Camera-type eye (tissue), 1 donor: ENCODE results near the gene ARMH3. TPM values are rescaled to one million over a fixed set of nuclear protein-coding genes. Genes with fewer than 3 reads are reported as not detected.

Source experiments
- total RNA-seq: library from RNA; depleted of rRNA; stranded (reverse); fragments of >200 nt; gene quantifications from one replicate; pipeline ENCODE4 v1.2.3, GENCODE V29; 2014

ARMH3 gene, protein sequence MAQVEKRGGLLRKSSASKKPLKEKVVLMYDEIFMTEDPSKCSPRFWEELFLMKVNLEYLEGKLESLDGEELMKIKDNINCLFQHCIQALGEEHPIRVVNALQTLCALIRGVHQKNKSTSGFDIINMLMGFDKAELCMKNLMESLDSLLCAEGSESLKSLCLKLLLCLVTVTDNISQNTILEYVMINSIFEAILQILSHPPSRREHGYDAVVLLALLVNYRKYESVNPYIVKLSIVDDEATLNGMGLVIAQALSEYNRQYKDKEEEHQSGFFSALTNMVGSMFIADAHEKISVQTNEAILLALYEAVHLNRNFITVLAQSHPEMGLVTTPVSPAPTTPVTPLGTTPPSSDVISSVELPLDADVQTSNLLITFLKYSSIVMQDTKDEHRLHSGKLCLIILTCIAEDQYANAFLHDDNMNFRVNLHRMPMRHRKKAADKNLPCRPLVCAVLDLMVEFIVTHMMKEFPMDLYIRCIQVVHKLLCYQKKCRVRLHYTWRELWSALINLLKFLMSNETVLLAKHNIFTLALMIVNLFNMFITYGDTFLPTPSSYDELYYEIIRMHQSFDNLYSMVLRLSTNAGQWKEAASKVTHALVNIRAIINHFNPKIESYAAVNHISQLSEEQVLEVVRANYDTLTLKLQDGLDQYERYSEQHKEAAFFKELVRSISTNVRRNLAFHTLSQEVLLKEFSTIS
- total RNA-seq: 25.2 TPM

DNA sequence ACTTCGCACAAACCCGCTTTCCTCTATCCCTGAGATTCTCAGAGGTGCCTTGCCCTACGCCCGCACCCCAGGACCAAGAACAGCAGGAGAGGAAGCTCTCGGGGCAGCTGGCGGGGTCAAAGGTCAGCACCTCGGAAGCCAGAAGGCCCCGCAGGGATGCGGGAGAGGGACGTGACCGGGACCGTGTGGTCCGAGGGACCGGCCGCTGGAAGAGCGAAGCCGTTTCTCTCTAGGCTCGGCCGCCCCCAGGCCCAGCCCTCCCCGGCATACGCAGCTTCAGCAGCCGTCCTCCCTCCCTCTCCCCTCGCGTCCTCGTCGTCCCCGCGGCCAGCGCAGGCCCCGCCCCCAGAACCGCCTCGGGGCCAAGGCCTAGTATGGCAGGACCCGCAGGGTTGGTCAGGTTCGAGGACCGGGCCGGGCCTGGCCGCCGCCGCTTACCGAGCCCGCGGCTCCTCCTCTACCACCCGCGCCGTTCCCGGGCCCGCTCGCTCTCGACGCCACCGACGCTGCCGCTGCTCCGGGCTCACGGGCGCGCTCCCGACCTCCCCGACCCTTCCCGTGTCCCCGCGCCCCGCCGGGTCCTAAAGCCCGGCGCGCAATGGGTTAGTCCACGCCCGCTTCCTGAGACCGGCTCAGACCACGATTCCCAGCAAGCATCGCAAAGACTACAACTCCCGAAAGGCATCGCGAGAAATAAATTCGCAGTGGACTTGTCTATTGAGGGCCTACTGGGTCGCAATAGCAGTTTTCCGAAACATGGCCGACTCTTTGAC, at the start of gene ARMH3:
ARMH3 (minus strand) TSS at position 527 of the 773 bp plus-strand sequence. CDS start 16,059 bp downstream, outside the sequence.

DNA sequence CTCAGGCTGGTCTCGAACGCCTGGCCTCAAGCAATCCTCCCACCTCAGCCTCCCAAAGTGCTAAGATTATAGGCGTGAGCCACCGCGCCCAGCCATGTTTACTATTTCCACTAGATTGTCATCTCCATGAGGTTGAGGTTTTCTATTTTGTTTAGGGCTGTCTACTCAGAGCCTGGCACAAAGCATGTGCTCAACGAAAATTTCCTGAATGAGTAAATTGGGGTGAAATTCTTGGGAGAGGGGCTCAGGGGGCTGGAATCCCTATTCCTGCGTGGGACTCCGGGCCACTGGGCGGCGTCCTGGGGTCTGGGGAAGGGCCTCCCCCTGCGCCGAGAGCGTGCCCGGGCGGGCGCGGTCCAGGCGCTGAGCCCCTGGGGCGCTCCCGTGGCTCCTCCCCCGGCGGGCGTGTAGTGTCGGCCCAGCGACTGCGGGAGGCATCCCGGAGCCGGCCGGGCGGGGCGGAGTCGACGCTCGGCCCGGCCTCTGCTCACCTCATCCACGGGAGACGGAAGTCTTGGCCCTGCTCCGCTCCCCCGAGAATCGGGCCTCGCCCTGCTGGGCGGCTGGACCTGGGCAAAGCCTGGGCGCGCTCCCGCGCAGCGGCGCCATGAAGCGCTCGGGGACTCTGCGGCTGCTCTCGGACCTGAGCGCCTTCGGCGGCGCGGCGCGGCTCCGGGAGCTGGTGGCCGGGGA, 9.0 kb upstream of the ARMH3 start, which contains the start of gene HPS6:
HPS6 (plus strand) TSS at position 482 of the 693 bp plus-strand sequence; CDS start at position 608, 126 bp downstream.

DNA sequence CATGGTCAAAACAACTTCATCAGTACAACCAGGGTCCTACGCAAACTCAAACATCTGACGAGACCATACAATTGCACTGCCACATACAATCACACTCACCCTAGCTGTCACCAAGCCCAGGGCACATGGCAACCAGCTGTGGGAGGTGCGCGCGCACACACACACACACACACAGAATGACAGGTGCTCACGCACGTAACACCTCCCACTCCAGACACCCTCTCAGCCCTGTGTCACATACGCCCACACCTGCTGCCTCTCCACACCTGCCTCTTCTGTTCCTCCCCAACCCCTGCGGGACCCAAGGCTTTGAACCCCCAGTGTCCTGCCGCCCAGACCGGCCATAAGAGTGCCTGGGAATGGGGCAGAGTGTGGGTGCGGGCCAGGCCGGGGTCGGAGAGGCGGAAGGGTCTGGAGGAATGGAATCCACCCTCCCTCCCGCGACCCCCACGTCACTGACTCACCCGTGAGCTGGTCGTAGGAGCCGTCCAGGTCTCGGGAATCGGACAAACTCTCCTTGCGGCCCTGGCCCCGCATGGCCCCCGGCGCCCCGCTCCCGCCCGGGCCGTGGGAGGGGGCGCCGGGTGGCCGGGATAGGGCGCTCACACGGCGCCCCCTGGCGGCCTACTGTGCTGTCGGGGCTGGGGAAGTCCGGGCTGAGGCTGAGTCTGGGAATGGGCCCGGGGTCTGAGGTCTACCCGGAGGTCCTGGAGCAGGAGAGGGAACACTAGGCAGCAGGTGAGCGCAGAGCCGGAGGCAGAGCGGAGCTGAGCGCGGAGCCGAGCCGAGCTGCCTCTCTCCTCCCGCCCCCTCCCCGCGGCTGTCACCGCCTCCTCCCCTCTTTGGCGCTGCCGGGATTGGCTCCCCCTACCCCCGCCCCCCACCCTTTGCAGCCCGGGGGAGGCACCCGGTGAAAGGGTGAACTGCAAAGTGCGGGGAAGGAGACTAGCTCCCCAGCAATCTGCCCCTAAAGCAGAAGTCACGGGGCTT, 212.6 kb downstream of the ARMH3 start, which contains the start of gene KCNIP2:
KCNIP2 (minus strand) TSS at position 769 of the 990 bp plus-strand sequence; CDS start at position 537, 232 bp downstream.

DNA sequence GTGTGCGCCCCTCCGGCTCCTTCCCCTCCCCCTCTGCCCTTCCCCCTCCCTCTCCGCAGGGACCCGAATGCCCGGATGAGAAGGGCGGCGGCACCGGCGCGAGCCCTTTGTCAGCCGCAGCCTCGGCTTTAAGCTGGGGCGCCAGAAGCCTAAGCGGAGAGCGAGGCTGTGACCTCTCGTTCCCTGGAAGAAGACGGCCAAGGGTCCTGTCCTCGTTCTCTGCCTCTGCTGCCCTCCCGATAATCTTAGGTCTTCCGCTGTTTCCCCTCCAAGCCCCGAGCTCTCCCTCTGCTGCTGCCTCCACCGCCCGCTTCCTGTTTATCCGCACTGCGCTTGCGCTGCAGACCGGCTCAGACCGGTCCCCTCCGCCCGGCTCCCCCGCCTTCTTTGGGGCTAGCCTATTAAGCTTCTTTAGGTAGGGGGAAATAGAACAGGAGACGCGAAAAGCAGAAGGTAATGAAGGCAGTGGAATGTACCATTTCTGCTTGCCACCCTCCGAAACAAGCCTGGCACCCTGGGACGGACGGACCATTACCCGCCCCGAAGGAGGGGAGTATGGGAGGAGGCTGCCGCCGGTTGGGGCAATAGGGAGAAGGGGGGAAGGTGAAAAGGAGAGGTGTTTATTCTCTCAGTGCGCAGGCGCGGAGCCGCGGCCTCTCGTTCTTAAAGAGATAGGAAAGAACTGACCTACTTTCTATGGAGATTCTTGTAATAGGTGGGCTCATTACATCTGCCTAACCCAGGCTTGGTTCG, 237.7 kb downstream of the ARMH3 start, which contains the start of gene OGA:
OGA (minus strand) TSS at position 326 of the 753 bp plus-strand sequence. CDS start 422 bp downstream, outside the sequence.

Other genes with a start within 250 kb of the ARMH3 start
- 360 TPM for gene OGA, start 237.7 kb downstream of the ARMH3 start, total RNA-seq
- 12.5 TPM for gene KCNIP2, start 212.4 kb downstream of the ARMH3 start, total RNA-seq
- gene HPS6, start 9.2 kb upstream of the ARMH3 start, total RNA-seq: 20.0 TPM
- gene LDB1, start 64.2 kb upstream of the ARMH3 start, total RNA-seq: 78.5 TPM
- 18.4 TPM for gene PPRC1, start 76.9 kb upstream of the ARMH3 start, total RNA-seq
- 42.1 TPM for gene NOLC1, start 96.2 kb upstream of the ARMH3 start, total RNA-seq
- 0.66 TPM for gene ELOVL3, start 170.1 kb upstream of the ARMH3 start, total RNA-seq
- 2.1 TPM for gene PITX3, start 185.3 kb upstream of the ARMH3 start, total RNA-seq
- gene GBF1, start 189.4 kb upstream of the ARMH3 start, total RNA-seq: 46.9 TPM